Coronary artery (tissue), 2 donors: Measurements from ENCODE around the gene PAPPA2.

ENCODE experiments used
- DNase-seq: peaks from one replicate; pipeline ENCODE4 v3.0.0-alpha.2; 2017; ENCODE audit warnings: low spot score
- H3K27ac ChIP-seq, 2 donors: fragments of 200-600 bp; sonication (generic); one replicate each; pipeline ENCODE4 v1.5.1; 2016 to 2019
- H3K4me3 ChIP-seq: fragments of 200-600 bp; sonication (generic); 2 replicates; pipeline ENCODE4 v1.5.1; 2016; ENCODE audit warnings: mild to moderate bottlenecking, moderate library complexity
- CTCF ChIP-seq: fragments of 200-600 bp; sonication (generic); IDR thresholded peaks from one replicate; pipeline ENCODE4 v1.5.1; 2019; ENCODE audit warnings: antibody characterized with exemption

Gene PAPPA2

GRCh38 chr1:176701151-176701866 lies 238.3 kb downstream of the PAPPA2 start:
- TF ChIP-seq CTCF, result no peak
- no peak overlapping the region for H3K27ac ChIP-seq
- H3K4me3 ChIP-seq, result no peak overlapping the region
- no peak for DNase-seq

GRCh38 chr1:176702901-176703300 lies 239.9 kb downstream of the PAPPA2 start:
- TF ChIP-seq CTCF, result no peak
- no peak for DNase-seq
- Histone ChIP-seq H3K4me3 (no peak overlapping the region), H3K27ac (no peak overlapping the region)

- Histone ChIP-seq H3K4me3 (no peak overlapping the region), H3K27ac (no peak overlapping the region)
- no peak for DNase-seq
- no peak for TF ChIP-seq CTCF
Observed at GRCh38 chr1:176705585-176705984, 242.6 kb downstream of the PAPPA2 start.

GRCh38 chr1:176717066-176717750 lies 254.2 kb downstream of the PAPPA2 start:
- no peak for DNase-seq

GRCh38 chr1:176719447-176719846 lies 256.5 kb downstream of the PAPPA2 start:
- Histone ChIP-seq H3K27ac (no peak overlapping the region), H3K4me3 (no peak overlapping the region)
- DNase-seq, result no peak
- no peak for TF ChIP-seq CTCF

More at GRCh38 chr1:176717066-176717750, 254.2 kb downstream of the PAPPA2 start:
- H3K4me3 ChIP-seq, result no peak overlapping the region
- H3K27ac ChIP-seq, result no peak overlapping the region
- TF ChIP-seq CTCF, result no peak

- TF ChIP-seq CTCF, result no peak
- Histone ChIP-seq H3K27ac (no peak overlapping the region), H3K4me3 (no peak overlapping the region)
- DNase-seq, result no peak
Observed at GRCh38 chr1:176720838-176721237, 257.9 kb downstream of the PAPPA2 start.

GRCh38 chr1:176733661-176734060 lies 270.7 kb downstream of the PAPPA2 start:
- TF ChIP-seq CTCF, result no peak
- H3K27ac ChIP-seq, result no peak overlapping the region
- H3K4me3 ChIP-seq, result no peak overlapping the region
- DNase-seq, result no peak
